ENCODE data around the gene ETFB.
"Not testable (repeated sequence)": the region's sequence is repeated elsewhere in the genome, so short reads cannot be mapped to it uniquely, and the experiment has no call there.

- TF ChIP-seq CTCF, POLR2A, POLR2AphosphoS5, EP300 (IDR thresholded peaks at IDR 0.05): not testable (repeated sequence)
Measured at GRCh38 chr19:51399936-51400335, 33.7 kb upstream of the ETFB start.
